Aorta (tissue), 5 donors: ENCODE results near the gene PCDH1. TPM values are rescaled to one million over a fixed set of nuclear protein-coding genes. Genes with fewer than 3 reads are reported as not detected.
A peak's percentile ranks its signal among the peaks of the same experiment; 100 is the strongest.

Source experiments
- ATAC-seq: fragments of 200-7000 bp; cut with Tn5 transposase; one replicate; pipeline ENCODE4 v1.9.1; 2022; ENCODE audit warnings: moderate library complexity; ENCODE audit not compliant: low FRiP score
- DNase-seq, 2 donors: peaks; one replicate each; pipeline ENCODE4 v3.0.0-alpha.2; 2020
- H3K27ac ChIP-seq, 2 donors: one replicate each; pipeline ENCODE4 v1.5.1; 2013; ENCODE audit warnings: low read length in 2 of 2, mild to moderate bottlenecking in 2 of 2, moderate library complexity in 2 of 2, control low read depth in 1 of 2, inconsistent platforms in 1 of 2, low read depth in 1 of 2
- H3K27me3 ChIP-seq, 2 donors: one replicate each; pipeline ENCODE4 v1.6.1; 2013; ENCODE audit warnings: control low read depth in 1 of 2, low read length in 1 of 2, mild to moderate bottlenecking in 1 of 2, moderate library complexity in 1 of 2; ENCODE audit not compliant: insufficient read depth in 2 of 2, control insufficient read depth in 1 of 2
- H3K36me3 ChIP-seq, 2 donors: one replicate each; pipeline ENCODE4 v1.6.1; 2013; ENCODE audit warnings: control low read depth in 1 of 2, low read length in 1 of 2, mild to moderate bottlenecking in 1 of 2; ENCODE audit not compliant: insufficient read depth in 2 of 2, control insufficient read depth in 1 of 2
- H3K4me1 ChIP-seq, 2 donors: one replicate each; pipeline ENCODE4 v1.6.1; 2013; ENCODE audit warnings: low read length in 2 of 2, control low read depth in 1 of 2, mild to moderate bottlenecking in 1 of 2, moderate library complexity in 1 of 2; ENCODE audit not compliant: insufficient read depth in 2 of 2, control insufficient read depth in 1 of 2
- H3K4me3 ChIP-seq, 2 donors: one replicate each; pipeline ENCODE4 v1.5.1; 2013; ENCODE audit warnings: low read length in 2 of 2, control low read depth in 1 of 2, mild to moderate bottlenecking in 1 of 2
- H3K9me3 ChIP-seq: one replicate; pipeline ENCODE4 v1.6.1; 2013; ENCODE audit warnings: mild to moderate bottlenecking, low read length; ENCODE audit not compliant: control insufficient read depth
- WGBS, 2 donors: extraction: QIAGEN DNeasy Blood & Tissue Kit; methylation state at CpG; one replicate each; pipeline ENCODE4 v1.1.7; 2013; 5-methylcytosine and 5-hydroxymethylcytosine counted together
- intact Hi-C, 2 donors: fragments of 100-400 bp; cut with DNase I; formaldehyde crosslinking; loops; one replicate each; pipeline versions ENCODE4 v1.14.2 to v1.15.0; 2022
- polyA plus RNA-seq, 2 donors: library from polyadenylated mRNA; stranded (reverse); fragments of 200-250 nt; gene quantifications; one replicate each; pipeline ENCODE4 v1.2.3, GENCODE V29; 2013
- total RNA-seq, 2 donors: library from RNA; stranded (reverse); fragmentation: NEBNext Ultra II Directional; extraction: Animal tissue kit (Norgen Biotek cat#: 25700); gene quantifications; one replicate each; pipeline ENCODE4 v1.2.1, GENCODE V29; 2021
- donor health status: healthy with polysubstance abuse.
- donor health status: Bipolar disorder and iron deficiency.
- donor health status: DM: no; HTN: no; CAD: no.
- donor health status: DM: no; HTN: no; CAD: no.
- donor health status: DM: yes; HTN: yes; CAD: no.

Gene PCDH1
- total and polyA plus RNA-seq, 4 donors: 1.4 to 41.9 (median 15.9) TPM

DNA sequence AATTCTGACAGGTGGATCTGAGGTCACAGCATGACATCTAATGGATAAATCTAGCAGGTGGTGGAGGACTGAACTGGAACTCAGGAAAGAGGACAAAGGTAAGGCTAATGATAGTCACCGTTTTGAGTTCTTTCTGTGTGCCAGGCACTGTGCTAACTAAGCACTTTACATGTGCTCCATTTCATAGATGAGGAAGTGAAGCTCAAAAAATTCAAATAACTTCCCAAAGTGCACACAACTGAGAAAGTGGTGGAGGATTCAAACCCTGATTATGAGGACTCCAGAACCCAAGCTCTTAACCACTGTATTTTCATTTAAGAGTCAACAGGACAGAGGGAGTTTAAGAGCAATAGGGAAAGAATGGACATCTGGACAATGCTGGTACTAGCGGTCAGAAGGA is 38.3 kb upstream of the PCDH1 start:
- intact Hi-C loops: loop anchor here in 1 of 2 donors (5.0 kb wide), 1 partner anchor 36 kb away; no protein-coding TSS in a partner anchor
- ATAC-seq: no peak

DNA sequence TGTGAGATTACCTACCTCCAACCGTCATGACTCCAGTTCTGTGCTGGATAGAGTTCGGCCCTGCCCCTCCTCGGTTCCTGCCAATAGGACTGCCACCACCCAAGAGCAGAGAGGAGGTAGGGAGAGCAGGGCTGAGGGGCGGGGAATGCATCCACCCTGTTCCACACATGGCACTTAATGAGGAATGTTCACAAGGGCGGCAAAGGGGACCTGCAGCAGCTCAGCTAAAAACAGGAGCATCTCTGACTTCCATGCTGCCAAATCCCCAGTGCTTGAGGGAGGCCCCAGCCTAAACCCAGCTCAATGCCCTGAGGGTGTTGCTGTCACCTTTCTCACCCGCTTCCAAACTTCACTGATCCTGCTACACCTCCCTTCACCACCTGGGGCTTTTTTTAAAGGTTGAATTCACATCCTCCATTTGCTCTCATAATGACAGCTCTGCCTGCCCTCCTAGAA is 37.7 kb upstream of the PCDH1 start:
- intact Hi-C loops: loop anchor here in 1 of 2 donors (5.0 kb wide), 1 partner anchor 36 kb away; no protein-coding TSS in a partner anchor

More for the DNA sequence above, 38.3 kb upstream of the PCDH1 start:
- 78 to 79% methylated on average over 2 of the region's 2 CpGs for WGBS, 2 donors
- Histone ChIP-seq H3K4me3 (no peak overlapping the region), H3K9me3 (no peaks in the 10 kb centered on the region), H3K36me3 (no peaks in the 10 kb centered on the region), H3K27ac (no peak overlapping the region), H3K4me1 (no peaks in the 10 kb centered on the region), H3K27me3 (no peaks in the 10 kb centered on the region)
- no peak for DNase-seq

GRCh38 chr5:141914797-141915196 is 36.6 kb upstream of the PCDH1 start:
- no peaks in the 10 kb centered on the region for H3K9me3 ChIP-seq
- intact Hi-C loops: loop anchor here in 1 of 2 donors (5.0 kb wide), 1 partner anchor 38 kb away; no protein-coding TSS in a partner anchor
- H3K4me1 ChIP-seq: no peaks in the 10 kb centered on the region
- DNase-seq (no peak), ATAC-seq (no peak)
- no peaks in the 10 kb centered on the region for H3K36me3 ChIP-seq
- 98 to 100% methylated on average over 3 of the region's 3 CpGs for WGBS, 2 donors
- H3K4me3 ChIP-seq: no peak overlapping the region
- no peaks in the 10 kb centered on the region for H3K27me3 ChIP-seq
- no peak overlapping the region for H3K27ac ChIP-seq

More for the DNA sequence above, 37.7 kb upstream of the PCDH1 start:
- Histone ChIP-seq H3K27ac (no peak overlapping the region), H3K9me3 (no peaks in the 10 kb centered on the region), H3K4me3 (no peak overlapping the region), H3K27me3 (no peaks in the 10 kb centered on the region), H3K4me1 (no peaks in the 10 kb centered on the region), H3K36me3 (no peaks in the 10 kb centered on the region)
- no peak for ATAC-seq
- DNase-seq: no peak
- 86 to 88% methylated on average over 6 of the region's 6 CpGs for WGBS, 2 donors

DNA sequence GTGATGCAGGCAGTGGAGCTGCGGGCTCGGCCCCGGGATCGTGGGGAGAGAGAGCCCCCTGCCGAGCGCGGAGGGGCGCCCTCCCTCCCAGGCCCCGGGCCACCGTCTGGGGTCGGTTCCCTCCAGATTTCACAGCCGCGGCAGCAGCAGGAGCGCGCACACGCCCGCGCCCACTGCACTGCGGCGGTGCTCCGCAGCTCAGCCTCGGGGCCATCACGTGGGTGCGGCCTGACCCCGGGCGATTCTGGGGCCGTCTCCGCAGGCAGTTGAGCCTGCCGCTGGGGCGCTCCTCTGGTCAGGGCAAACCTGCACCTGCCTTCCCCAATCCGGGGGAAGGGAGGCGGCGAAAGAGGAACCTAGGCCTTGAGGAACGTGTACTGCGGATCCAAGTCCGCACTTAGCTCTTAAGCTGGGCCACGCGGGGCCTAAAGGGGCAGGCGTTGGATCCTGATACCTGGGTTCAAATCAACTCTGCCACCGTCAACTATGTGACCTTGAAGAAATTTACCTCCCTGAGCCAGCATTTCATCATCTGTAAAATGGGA is 36.1 kb upstream of the PCDH1 start:
- no peaks in the 10 kb centered on the region for H3K4me1 ChIP-seq
- intact Hi-C loops: no loop called here
- H3K4me3 ChIP-seq: peak overlapping the region in 1 of 2 donors; percentile 8
- WGBS, 2 donors: 16 to 22% methylated on average over 37 to 40 of the region's 40 CpGs
- ATAC-seq (peak; percentile 84), DNase-seq (peak in 1 of 2 donors; percentile 78)
- no peaks in the 10 kb centered on the region for H3K9me3 ChIP-seq
- no peaks in the 10 kb centered on the region for H3K36me3 ChIP-seq
- no peak overlapping the region for H3K27ac ChIP-seq
- no peaks in the 10 kb centered on the region for H3K27me3 ChIP-seq

GRCh38 chr5:141913560-141914198 is 35.5 kb upstream of the PCDH1 start:
- Histone ChIP-seq H3K4me1 (no peaks in the 10 kb centered on the region), H3K36me3 (no peaks in the 10 kb centered on the region), H3K4me3 (peak overlapping the region in 1 of 2 donors; percentile 8), H3K27me3 (no peaks in the 10 kb centered on the region), H3K27ac (no peak overlapping the region), H3K9me3 (no peaks in the 10 kb centered on the region)
- DNase-seq: no peak
- no peak for ATAC-seq
- 14 to 16% methylated on average over 16 of the region's 16 CpGs for WGBS, 2 donors
- intact Hi-C loops: no loop called here

- ATAC-seq (no peak), DNase-seq (no peak)
- Histone ChIP-seq H3K36me3 (no peaks in the 10 kb centered on the region), H3K9me3 (no peaks in the 10 kb centered on the region), H3K27me3 (peaks cover 0 to 1% of the 10 kb centered on the region in 2 donors), H3K4me1 (no peaks in the 10 kb centered on the region), H3K27ac (no peak overlapping the region), H3K4me3 (no peak overlapping the region)
- 38 to 50% methylated on average over 2 of the region's 2 CpGs for WGBS, 2 donors
- intact Hi-C loops: no loop called here
Observed at GRCh38 chr5:141910271-141910673, 32.1 kb upstream of the PCDH1 start.

- H3K9me3 ChIP-seq: no peaks in the 10 kb centered on the region
Observed at GRCh38 chr5:141909212-141909611, 31.0 kb upstream of the PCDH1 start.

GRCh38 chr5:141908796-141909195 is 30.6 kb upstream of the PCDH1 start:
- DNase-seq (no peak), ATAC-seq (no peak)
- 89 to 92% methylated on average over 2 of the region's 2 CpGs for WGBS, 2 donors
- Histone ChIP-seq H3K9me3 (no peaks in the 10 kb centered on the region), H3K4me1 (no peaks in the 10 kb centered on the region), H3K4me3 (no peak overlapping the region), H3K36me3 (no peaks in the 10 kb centered on the region), H3K27me3 (peaks cover 0 to 1% of the 10 kb centered on the region in 2 donors), H3K27ac (no peak overlapping the region)
- intact Hi-C loops: no loop called here

More at GRCh38 chr5:141909212-141909611, 31.0 kb upstream of the PCDH1 start:
- Histone ChIP-seq H3K36me3 (no peaks in the 10 kb centered on the region), H3K27me3 (peaks cover 0 to 1% of the 10 kb centered on the region in 2 donors), H3K27ac (no peak overlapping the region), H3K4me3 (no peak overlapping the region), H3K4me1 (no peaks in the 10 kb centered on the region)
- 83 to 92% methylated on average over 4 of the region's 4 CpGs for WGBS, 2 donors
- DNase-seq (no peak), ATAC-seq (no peak)
- intact Hi-C loops: no loop called here

GRCh38 chr5:141906972-141907371 is 28.8 kb upstream of the PCDH1 start:
- DNase-seq: no peak
- ATAC-seq: no peak

More at GRCh38 chr5:141906972-141907371, 28.8 kb upstream of the PCDH1 start:
- Histone ChIP-seq H3K27me3 (peaks cover 0 to 1% of the 10 kb centered on the region in 2 donors), H3K27ac (no peak overlapping the region), H3K36me3 (no peaks in the 10 kb centered on the region), H3K9me3 (no peaks in the 10 kb centered on the region), H3K4me1 (no peaks in the 10 kb centered on the region), H3K4me3 (no peak overlapping the region)
- 0% methylated on average over 1 of the region's 1 CpG for WGBS, 2 donors
- intact Hi-C loops: no loop called here
